Hepatocyte (in vitro differentiated cells): ENCODE data around the gene KCNK6.

Experiments used
- EZH2 ChIP-seq: fragments of 200-600 bp; sonication (generic); IDR thresholded peaks from 2 replicates; pipeline ENCODE4 v1.6.1; 2016; ENCODE audit warnings: antibody characterized with exemption, mild to moderate bottlenecking, borderline replicate concordance
- EZH2phosphoT487 ChIP-seq: fragments of 200-600 bp; sonication (generic); IDR thresholded peaks from one replicate; pipeline ENCODE4 v1.6.1; 2018; ENCODE audit warnings: antibody characterized with exemption, mild to moderate bottlenecking, low read depth, moderate library complexity; ENCODE audit not compliant: unreplicated experiment, severe bottlenecking
- TF ChIP-seq, protein P1 (sequence below): fragments of 200-600 bp; sonication (generic); IDR thresholded peaks from 2 replicates; pipeline ENCODE4 v1.5.1; 2016; ENCODE audit warnings: antibody characterized with exemption, mild to moderate bottlenecking; ENCODE audit not compliant: poor library complexity

DNA sequence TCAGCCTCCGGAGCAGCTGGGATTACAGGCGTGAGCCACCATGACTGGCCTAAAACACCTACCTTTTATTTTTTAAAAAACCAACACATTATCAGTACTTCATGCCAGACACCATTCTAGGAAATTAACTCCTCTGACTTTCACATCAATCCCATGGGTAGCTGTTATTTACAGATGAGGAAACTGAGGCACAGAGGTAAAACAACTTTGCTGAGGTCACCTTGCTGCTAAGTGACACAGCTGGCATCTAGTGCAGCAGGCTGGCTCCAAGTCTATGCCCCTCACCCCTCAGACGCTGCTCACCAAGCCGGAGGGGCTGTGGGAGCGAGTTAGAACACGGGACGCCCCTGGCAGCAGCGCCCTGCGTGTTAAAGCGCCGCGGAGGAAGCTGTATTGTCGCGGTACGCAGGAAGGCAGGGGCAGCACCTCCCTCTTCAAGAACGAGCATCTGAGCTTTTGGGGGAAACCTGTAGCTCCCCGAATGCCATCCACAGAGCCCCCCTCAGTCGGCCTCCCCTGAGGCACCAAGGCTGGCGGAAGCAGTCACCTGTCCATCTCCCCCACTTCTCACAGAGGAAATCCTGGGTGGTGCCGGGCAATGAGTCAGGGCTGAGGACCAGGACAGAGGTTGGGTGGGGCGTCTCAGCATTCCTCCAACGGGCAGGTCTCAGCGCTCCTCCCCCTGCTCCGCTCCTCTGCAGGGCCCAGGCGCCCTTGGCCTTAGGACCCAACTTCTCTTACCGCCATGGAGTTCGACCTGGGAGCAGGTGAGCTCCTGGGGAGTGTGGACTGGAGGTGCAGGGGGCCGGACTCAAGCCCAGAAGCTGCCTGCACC lies 15.9 kb upstream of the KCNK6 start, which contains the start of gene C19orf33:
- TF ChIP-seq, protein P1, sequence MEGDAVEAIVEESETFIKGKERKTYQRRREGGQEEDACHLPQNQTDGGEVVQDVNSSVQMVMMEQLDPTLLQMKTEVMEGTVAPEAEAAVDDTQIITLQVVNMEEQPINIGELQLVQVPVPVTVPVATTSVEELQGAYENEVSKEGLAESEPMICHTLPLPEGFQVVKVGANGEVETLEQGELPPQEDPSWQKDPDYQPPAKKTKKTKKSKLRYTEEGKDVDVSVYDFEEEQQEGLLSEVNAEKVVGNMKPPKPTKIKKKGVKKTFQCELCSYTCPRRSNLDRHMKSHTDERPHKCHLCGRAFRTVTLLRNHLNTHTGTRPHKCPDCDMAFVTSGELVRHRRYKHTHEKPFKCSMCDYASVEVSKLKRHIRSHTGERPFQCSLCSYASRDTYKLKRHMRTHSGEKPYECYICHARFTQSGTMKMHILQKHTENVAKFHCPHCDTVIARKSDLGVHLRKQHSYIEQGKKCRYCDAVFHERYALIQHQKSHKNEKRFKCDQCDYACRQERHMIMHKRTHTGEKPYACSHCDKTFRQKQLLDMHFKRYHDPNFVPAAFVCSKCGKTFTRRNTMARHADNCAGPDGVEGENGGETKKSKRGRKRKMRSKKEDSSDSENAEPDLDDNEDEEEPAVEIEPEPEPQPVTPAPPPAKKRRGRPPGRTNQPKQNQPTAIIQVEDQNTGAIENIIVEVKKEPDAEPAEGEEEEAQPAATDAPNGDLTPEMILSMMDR: no peak
- TF ChIP-seq EZH2phosphoT487 (no peak), EZH2 (no peak)
